ENCODE results near the gene GNLY. TPM values are rescaled to one million over a fixed set of nuclear protein-coding genes. Genes with fewer than 3 reads are reported as not detected.

GNLY gene
- total RNA-seq, 1 donor from 2014 or later: 23.5 TPM

GRCh38 chr2:85732467-85733120 lies 38.4 kb downstream of the GNLY start:
- no peaks in the 10 kb centered on the region for H3K36me3 Mint-ChIP-seq (ENCODE audit: low read depth)
- H3K4me1 Mint-ChIP-seq (ENCODE audit: low read depth): peaks cover 9% of the 10 kb centered on the region
- H3K27ac Mint-ChIP-seq: no peak overlapping the region
- H3K4me3 Mint-ChIP-seq (ENCODE audit: low read depth): no peak overlapping the region
- DNase-seq (ENCODE audit: low spot score): no peak
- peaks cover 27% of the 10 kb centered on the region for H3K27me3 Mint-ChIP-seq (ENCODE audit: low read depth)
- H3K9me3 Mint-ChIP-seq: no peaks in the 10 kb centered on the region
- intact Hi-C loops (cut with micrococcal nuclease): no loop called here

- no peak overlapping the region for H3K27ac Mint-ChIP-seq
- H3K27me3 Mint-ChIP-seq (ENCODE audit: low read depth): peaks cover 25% of the 10 kb centered on the region
- no peaks in the 10 kb centered on the region for H3K9me3 Mint-ChIP-seq
- intact Hi-C loops (cut with micrococcal nuclease): no loop called here
- DNase-seq (ENCODE audit: low spot score): no peak
- H3K36me3 Mint-ChIP-seq (ENCODE audit: low read depth): no peaks in the 10 kb centered on the region
- H3K4me1 Mint-ChIP-seq (ENCODE audit: low read depth): peaks cover 9% of the 10 kb centered on the region
- no peak overlapping the region for H3K4me3 Mint-ChIP-seq (ENCODE audit: low read depth)
Observed at GRCh38 chr2:85733121-85733960, 39.2 kb downstream of the GNLY start.

GRCh38 chr2:85734015-85734414 lies 39.9 kb downstream of the GNLY start:
- Mint-ChIP-seq H3K4me1 (ENCODE audit: low read depth) (peaks cover 7% of the 10 kb centered on the region), H3K4me3 (ENCODE audit: low read depth) (no peak overlapping the region), H3K27ac (no peak overlapping the region), H3K36me3 (ENCODE audit: low read depth) (no peaks in the 10 kb centered on the region), H3K9me3 (no peaks in the 10 kb centered on the region), H3K27me3 (ENCODE audit: low read depth) (peaks cover 24% of the 10 kb centered on the region)
- intact Hi-C loops (cut with micrococcal nuclease): no loop called here
- no peak for DNase-seq (ENCODE audit: low spot score)

GRCh38 chr2:85734942-85735608 lies 40.9 kb downstream of the GNLY start:
- H3K27me3 Mint-ChIP-seq (ENCODE audit: low read depth): peaks cover 27% of the 10 kb centered on the region
- H3K4me3 Mint-ChIP-seq (ENCODE audit: low read depth): no peak overlapping the region
- no peak overlapping the region for H3K27ac Mint-ChIP-seq
- H3K9me3 Mint-ChIP-seq: no peaks in the 10 kb centered on the region
- no peak for DNase-seq (ENCODE audit: low spot score)
- intact Hi-C loops (cut with micrococcal nuclease): no loop called here
- H3K4me1 Mint-ChIP-seq (ENCODE audit: low read depth): no peaks in the 10 kb centered on the region
- no peaks in the 10 kb centered on the region for H3K36me3 Mint-ChIP-seq (ENCODE audit: low read depth)

- intact Hi-C loops (cut with micrococcal nuclease): no loop called here
- Mint-ChIP-seq H3K9me3 (no peaks in the 10 kb centered on the region), H3K4me3 (ENCODE audit: low read depth) (no peak overlapping the region), H3K27ac (no peak overlapping the region), H3K36me3 (ENCODE audit: low read depth) (no peaks in the 10 kb centered on the region), H3K27me3 (ENCODE audit: low read depth) (peaks cover 32% of the 10 kb centered on the region), H3K4me1 (ENCODE audit: low read depth) (no peaks in the 10 kb centered on the region)
- no peak for DNase-seq (ENCODE audit: low spot score)
Observed at GRCh38 chr2:85735691-85736090, 41.5 kb downstream of the GNLY start.

GRCh38 chr2:85736456-85737355 lies 42.5 kb downstream of the GNLY start:
- no peak overlapping the region for H3K4me3 Mint-ChIP-seq (ENCODE audit: low read depth)
- peaks cover 39% of the 10 kb centered on the region for H3K27me3 Mint-ChIP-seq (ENCODE audit: low read depth)
- no peaks in the 10 kb centered on the region for H3K9me3 Mint-ChIP-seq
- intact Hi-C loops (cut with micrococcal nuclease): no loop called here
- no peak overlapping the region for H3K27ac Mint-ChIP-seq
- H3K4me1 Mint-ChIP-seq (ENCODE audit: low read depth): no peaks in the 10 kb centered on the region
- H3K36me3 Mint-ChIP-seq (ENCODE audit: low read depth): no peaks in the 10 kb centered on the region
- DNase-seq (ENCODE audit: low spot score): no peak

GRCh38 chr2:85737481-85737880 lies 43.3 kb downstream of the GNLY start:
- peaks cover 47% of the 10 kb centered on the region for H3K27me3 Mint-ChIP-seq (ENCODE audit: low read depth)
- intact Hi-C loops (cut with micrococcal nuclease): no loop called here
- no peaks in the 10 kb centered on the region for H3K36me3 Mint-ChIP-seq (ENCODE audit: low read depth)
- no peak overlapping the region for H3K27ac Mint-ChIP-seq
- no peak overlapping the region for H3K4me3 Mint-ChIP-seq (ENCODE audit: low read depth)
- H3K4me1 Mint-ChIP-seq (ENCODE audit: low read depth): no peaks in the 10 kb centered on the region
- H3K9me3 Mint-ChIP-seq: no peaks in the 10 kb centered on the region
- DNase-seq (ENCODE audit: low spot score): no peak

GRCh38 chr2:85737961-85738360 lies 43.8 kb downstream of the GNLY start:
- Mint-ChIP-seq H3K4me1 (ENCODE audit: low read depth) (no peaks in the 10 kb centered on the region), H3K36me3 (ENCODE audit: low read depth) (no peaks in the 10 kb centered on the region), H3K27me3 (ENCODE audit: low read depth) (peaks cover 51% of the 10 kb centered on the region), H3K4me3 (ENCODE audit: low read depth) (no peak overlapping the region), H3K27ac (no peak overlapping the region), H3K9me3 (no peaks in the 10 kb centered on the region)
- intact Hi-C loops (cut with micrococcal nuclease): no loop called here
- no peak for DNase-seq (ENCODE audit: low spot score)

GRCh38 chr2:85740193-85740592 lies 46.0 kb downstream of the GNLY start:
- no peak overlapping the region for H3K27ac Mint-ChIP-seq
- peaks cover 4% of the 10 kb centered on the region for H3K4me1 Mint-ChIP-seq (ENCODE audit: low read depth)
- no peaks in the 10 kb centered on the region for H3K36me3 Mint-ChIP-seq (ENCODE audit: low read depth)
- no peak overlapping the region for H3K4me3 Mint-ChIP-seq (ENCODE audit: low read depth)
- no peaks in the 10 kb centered on the region for H3K9me3 Mint-ChIP-seq
- intact Hi-C loops (cut with micrococcal nuclease): no loop called here
- peaks cover 62% of the 10 kb centered on the region for H3K27me3 Mint-ChIP-seq (ENCODE audit: low read depth)
- DNase-seq (ENCODE audit: low spot score): no peak

- Mint-ChIP-seq H3K4me1 (ENCODE audit: low read depth) (peaks cover 4% of the 10 kb centered on the region), H3K36me3 (ENCODE audit: low read depth) (no peaks in the 10 kb centered on the region), H3K27ac (no peak overlapping the region), H3K4me3 (ENCODE audit: low read depth) (no peak overlapping the region), H3K9me3 (no peaks in the 10 kb centered on the region), H3K27me3 (ENCODE audit: low read depth) (peaks cover 65% of the 10 kb centered on the region)
- DNase-seq (ENCODE audit: low spot score): no peak
- intact Hi-C loops (cut with micrococcal nuclease): no loop called here
Observed at GRCh38 chr2:85741211-85741832, 47.2 kb downstream of the GNLY start.

- no peaks in the 10 kb centered on the region for H3K9me3 Mint-ChIP-seq
- intact Hi-C loops (cut with micrococcal nuclease): no loop called here
- no peak for DNase-seq (ENCODE audit: low spot score)
- H3K27me3 Mint-ChIP-seq (ENCODE audit: low read depth): peaks cover 68% of the 10 kb centered on the region
- H3K4me3 Mint-ChIP-seq (ENCODE audit: low read depth): no peak overlapping the region
- peaks cover 4% of the 10 kb centered on the region for H3K4me1 Mint-ChIP-seq (ENCODE audit: low read depth)
- no peaks in the 10 kb centered on the region for H3K36me3 Mint-ChIP-seq (ENCODE audit: low read depth)
- no peak overlapping the region for H3K27ac Mint-ChIP-seq
Observed at GRCh38 chr2:85741833-85742455, 47.8 kb downstream of the GNLY start.

All from activated T-helper 2 cell treated with anti-CD3 and anti-CD28 coated beads, Interferon-gamma antibody, Interleukin-2, Interleukin-4, amounts not matched to agents 10 μg/mL and 5 μg/mL and 100 μg/mL, durations not matched to agents 14 hours and 24 hours and 36 hours (primary cell).